ENCODE results near the gene EPHA5. TPM values are rescaled to one million over a fixed set of nuclear protein-coding genes. Genes with fewer than 3 reads are reported as not detected.

Gene EPHA5
- total RNA-seq, result not detected
- not detected for total RNA-seq (2013)
- 0 to 0.10 (median 0) reads per million in 29 experiments for total RNA-seq

DNA sequence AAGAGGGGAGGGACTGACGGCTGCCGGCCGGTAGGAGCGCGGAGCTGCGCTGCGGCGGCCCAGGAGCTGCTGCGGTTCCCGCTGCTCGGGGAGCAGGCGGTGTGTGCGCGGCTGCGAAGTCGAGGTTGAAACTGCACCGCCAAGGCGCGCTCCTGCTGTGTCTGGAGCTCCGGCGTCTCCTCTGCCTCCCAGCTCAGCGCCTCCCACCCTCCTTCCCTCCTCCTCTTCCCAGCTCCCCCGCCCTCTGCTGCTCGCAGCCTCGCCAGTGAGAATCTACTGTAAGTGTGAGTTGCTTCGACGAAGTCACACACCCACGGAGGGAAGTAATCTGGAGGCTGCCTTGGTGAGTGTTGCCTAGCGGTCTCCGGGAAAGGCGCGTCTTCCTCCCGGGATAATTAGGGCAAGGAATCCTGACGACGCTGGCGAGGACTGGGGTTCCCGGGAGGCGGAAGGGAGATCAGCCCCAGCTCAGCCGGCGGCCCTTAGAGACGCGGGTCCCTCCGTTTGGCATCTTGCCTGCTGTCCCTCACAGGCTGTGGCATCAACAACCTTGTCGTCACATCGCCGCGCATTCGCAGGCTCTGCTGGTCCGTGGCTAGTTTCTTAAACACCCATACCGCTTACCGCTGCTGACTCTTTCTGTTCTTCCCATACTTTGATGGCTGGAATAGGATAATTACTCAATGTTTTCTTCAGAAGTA lies at the start of gene EPHA5:
Gene EPHA5, minus strand, starts transcription at position 159 of the 701 bp plus-strand sequence. CDS start 747 bp downstream, outside the sequence.
- 4% methylated on average over 39 of the region's 51 CpGs for WGBS (ENCODE audit: insufficient coverage)
- Histone ChIP-seq H3K4me3 (ENCODE audit: control insufficient read depth in 1 of 2, extremely low read depth in 1 of 2, low read length in 1 of 2) (peak within 1 kb of the TSS in 1 of 2 donors; percentile 32), H3K36me3 (ENCODE audit: control insufficient read depth in 2 of 2, extremely low read depth in 1 of 2, insufficient read depth in 1 of 2, low read length in 1 of 2) (no peaks in the 10 kb centered on the region), H3K9me3 (no peaks in the 10 kb centered on the region), H3K4me1 (ENCODE audit: control insufficient read depth in 1 of 2, extremely low read depth in 1 of 2, insufficient read depth in 2 of 2, low read length in 2 of 2) (no peaks in the 10 kb centered on the region), H3K27me3 (replicated peaks in 1 of 2; ENCODE audit: control insufficient read depth in 2 of 2, extremely low read depth in 1 of 2, insufficient read depth in 2 of 2, low read length in 1 of 2) (peaks cover 27 to 30% of the 10 kb centered on the region in 2 experiments), H3K27ac (ENCODE audit: low read length) (no peak within 1 kb of the TSS)
- Mint-ChIP-seq H3K27ac (no peak within 1 kb of the TSS), H3K9me3 (peaks cover 0 to 7% (median 4%) of the 10 kb centered on the region in 3 donors), H3K36me3 (no peaks in the 10 kb centered on the region), H3K4me1 (peaks cover 0 to 4% (median 3%) of the 10 kb centered on the region in 3 donors), H3K4me3 (peak within 1 kb of the TSS in 1 of 3 donors; percentile 18), H3K27me3 (peaks cover 34 to 39% of the 10 kb centered on the region in 2 donors)
- peak in 1 of 4 experiments; percentile 20 for ATAC-seq (replicated peaks in 1 of 4)
- CTCF ChIA-PET, result no interaction called here
- DNase-seq, result no peak
- POLR2A ChIA-PET, result no interaction called here

DNA sequence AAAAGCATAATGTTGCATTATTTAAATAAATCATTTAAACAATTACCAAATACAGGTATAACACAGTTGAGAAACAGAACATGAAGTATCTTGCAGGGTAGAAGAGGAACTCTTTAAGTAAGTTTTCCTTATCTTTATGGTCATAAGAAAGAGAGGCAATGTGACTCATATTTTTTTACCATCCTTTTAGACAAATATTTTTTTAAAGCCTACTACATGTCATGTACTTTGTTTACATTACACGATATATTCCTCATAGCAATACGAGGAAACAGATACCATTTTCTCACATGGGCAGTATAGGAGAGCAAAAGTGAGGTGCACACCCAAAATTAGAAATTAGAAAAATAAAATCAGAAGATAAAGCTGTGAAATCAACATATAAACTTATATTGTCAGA lies 49.3 kb upstream of the EPHA5 start:
- Mint-ChIP-seq H3K36me3 (no peaks in the 10 kb centered on the region), H3K4me3 (no peak overlapping the region), H3K4me1 (no peaks in the 10 kb centered on the region), H3K27ac (no peak overlapping the region), H3K27me3 (no peaks in the 10 kb centered on the region), H3K9me3 (peaks cover 0 to 16% (median 3%) of the 10 kb centered on the region in 3 donors)
- no peak for ATAC-seq (replicated peaks in 1 of 4)
- Histone ChIP-seq H3K4me1 (ENCODE audit: control insufficient read depth in 1 of 2, extremely low read depth in 1 of 2, insufficient read depth in 2 of 2, low read length in 2 of 2) (no peaks in the 10 kb centered on the region), H3K4me3 (ENCODE audit: control insufficient read depth in 1 of 2, extremely low read depth in 1 of 2, low read length in 1 of 2) (no peak overlapping the region), H3K36me3 (ENCODE audit: control insufficient read depth in 2 of 2, extremely low read depth in 1 of 2, insufficient read depth in 1 of 2, low read length in 1 of 2) (no peaks in the 10 kb centered on the region), H3K27ac (ENCODE audit: low read length) (no peak overlapping the region), H3K27me3 (replicated peaks in 1 of 2; ENCODE audit: control insufficient read depth in 2 of 2, extremely low read depth in 1 of 2, insufficient read depth in 2 of 2, low read length in 1 of 2) (no peaks in the 10 kb centered on the region), H3K9me3 (no peaks in the 10 kb centered on the region)
- WGBS (ENCODE audit: insufficient coverage), result no CpG with 5 or more reads among the region's 2 CpGs
- DNase-seq, result no peak
- ChIA-PET POLR2A (no interaction called here), CTCF (no interaction called here)

DNA sequence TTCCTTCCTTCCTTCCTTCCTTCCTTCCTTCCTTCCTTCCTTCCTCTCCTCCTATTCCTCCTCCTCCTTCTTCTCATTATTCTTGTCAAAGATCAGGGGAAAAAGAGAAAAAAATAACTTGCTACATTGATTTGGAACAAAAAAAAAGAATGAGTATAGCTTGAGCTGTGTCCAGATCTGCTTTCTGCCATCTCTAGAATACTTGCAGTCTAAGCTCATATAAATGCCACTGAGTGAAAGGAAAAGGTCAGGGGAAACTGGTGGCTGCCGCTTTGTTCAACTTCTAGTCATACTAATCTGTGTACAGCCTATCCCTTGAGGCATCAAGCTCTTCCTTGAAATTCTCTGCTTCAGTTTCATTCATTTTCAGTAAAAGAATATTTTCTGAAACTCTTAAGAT lies 28.3 kb upstream of the EPHA5 start:
- H3K27me3 ChIP-seq (replicated peaks in 1 of 2; ENCODE audit: control insufficient read depth in 2 of 2, extremely low read depth in 1 of 2, insufficient read depth in 2 of 2, low read length in 1 of 2), result no peaks in the 10 kb centered on the region
- no CpG with 5 or more reads among the region's 1 CpG for WGBS (ENCODE audit: insufficient coverage)
- no peaks in the 10 kb centered on the region for H3K9me3 ChIP-seq
- Mint-ChIP-seq H3K36me3 (no peaks in the 10 kb centered on the region), H3K27ac (no peak overlapping the region), H3K9me3 (peaks cover 0 to 8% (median 7%) of the 10 kb centered on the region in 3 donors), H3K27me3 (no peaks in the 10 kb centered on the region), H3K4me3 (no peak overlapping the region), H3K4me1 (no peaks in the 10 kb centered on the region)
- POLR2A ChIA-PET, result interaction anchor here in 1 of 2 donors (0.6 to 0.7 kb wide), 2 partner anchors 139 to 159 kb away, joined by 3 to 4 read pairs; no protein-coding TSS in a partner anchor
- CTCF ChIA-PET, result no interaction called here
- no peaks in the 10 kb centered on the region for H3K4me1 ChIP-seq (ENCODE audit: control insufficient read depth in 1 of 2, extremely low read depth in 1 of 2, insufficient read depth in 2 of 2, low read length in 2 of 2)
- no peak for DNase-seq
- ATAC-seq (replicated peaks in 1 of 4), result no peak
- H3K4me3 ChIP-seq (ENCODE audit: control insufficient read depth in 1 of 2, extremely low read depth in 1 of 2, low read length in 1 of 2), result no peak overlapping the region
- no peak overlapping the region for H3K27ac ChIP-seq (ENCODE audit: low read length)
- H3K36me3 ChIP-seq (ENCODE audit: control insufficient read depth in 2 of 2, extremely low read depth in 1 of 2, insufficient read depth in 1 of 2, low read length in 1 of 2), result no peaks in the 10 kb centered on the region

DNA sequence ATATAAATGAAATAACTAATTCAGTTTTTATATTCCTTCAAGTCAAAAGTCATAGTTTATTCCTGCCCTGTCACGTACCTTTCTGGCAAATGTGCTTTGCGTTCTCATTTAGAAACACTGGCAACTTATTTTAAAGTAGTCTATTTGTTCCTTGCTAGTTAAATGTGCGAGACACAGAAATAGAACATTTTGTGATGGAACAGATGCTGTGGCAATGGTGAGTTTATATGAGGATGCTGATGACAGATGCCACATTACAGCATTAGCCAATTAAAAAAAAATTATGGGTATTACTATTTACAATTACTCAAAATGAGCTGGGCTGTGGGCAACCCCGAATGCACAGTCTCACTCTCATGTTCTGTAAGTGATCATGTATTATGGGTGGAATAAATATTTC lies 26.1 kb upstream of the EPHA5 start:
- Mint-ChIP-seq H3K27me3 (no peaks in the 10 kb centered on the region), H3K9me3 (peaks cover 0 to 6% (median 3%) of the 10 kb centered on the region in 3 donors), H3K27ac (no peak overlapping the region), H3K4me3 (no peak overlapping the region), H3K4me1 (no peaks in the 10 kb centered on the region), H3K36me3 (no peaks in the 10 kb centered on the region)
- 60% methylated on average over 1 of the region's 4 CpGs for WGBS (ENCODE audit: insufficient coverage)
- H3K36me3 ChIP-seq (ENCODE audit: control insufficient read depth in 2 of 2, extremely low read depth in 1 of 2, insufficient read depth in 1 of 2, low read length in 1 of 2), result no peaks in the 10 kb centered on the region
- CTCF ChIA-PET, result no interaction called here
- H3K9me3 ChIP-seq, result no peaks in the 10 kb centered on the region
- POLR2A ChIA-PET, result no interaction called here
- no peaks in the 10 kb centered on the region for H3K27me3 ChIP-seq (replicated peaks in 1 of 2; ENCODE audit: control insufficient read depth in 2 of 2, extremely low read depth in 1 of 2, insufficient read depth in 2 of 2, low read length in 1 of 2)
- no peak overlapping the region for H3K27ac ChIP-seq (ENCODE audit: low read length)
- H3K4me3 ChIP-seq (ENCODE audit: control insufficient read depth in 1 of 2, extremely low read depth in 1 of 2, low read length in 1 of 2), result no peak overlapping the region
- no peaks in the 10 kb centered on the region for H3K4me1 ChIP-seq (ENCODE audit: control insufficient read depth in 1 of 2, extremely low read depth in 1 of 2, insufficient read depth in 2 of 2, low read length in 2 of 2)
- ATAC-seq (replicated peaks in 1 of 4) (no peak), DNase-seq (no peak)

DNA sequence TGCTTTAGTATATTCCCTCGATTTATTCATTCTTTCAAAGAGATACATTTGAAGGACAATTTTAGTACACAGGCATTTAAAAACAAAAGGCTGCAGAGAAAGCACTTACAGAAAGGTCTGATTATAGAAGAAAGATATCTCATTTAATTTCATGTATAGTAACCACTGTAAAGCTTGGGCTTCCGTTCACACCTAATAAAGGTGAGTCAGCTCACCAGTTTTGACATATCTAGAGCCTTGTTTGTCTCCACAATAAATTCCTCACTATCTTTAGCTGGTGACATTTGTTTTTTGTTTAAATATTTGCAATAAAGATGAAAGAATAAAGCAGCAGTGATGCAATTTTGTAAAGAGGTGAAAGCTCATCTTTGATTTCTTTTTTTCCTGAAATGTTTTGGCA lies 1.1 kb upstream of the EPHA5 start:
- no peak overlapping the region for H3K4me3 ChIP-seq (ENCODE audit: control insufficient read depth in 1 of 2, extremely low read depth in 1 of 2, low read length in 1 of 2)
- H3K36me3 ChIP-seq (ENCODE audit: control insufficient read depth in 2 of 2, extremely low read depth in 1 of 2, insufficient read depth in 1 of 2, low read length in 1 of 2), result no peaks in the 10 kb centered on the region
- Mint-ChIP-seq H3K4me3 (no peak overlapping the region), H3K27ac (no peak overlapping the region), H3K27me3 (peaks cover 34 to 39% of the 10 kb centered on the region in 2 donors), H3K4me1 (peaks cover 0 to 4% (median 3%) of the 10 kb centered on the region in 3 donors), H3K9me3 (peaks cover 0 to 7% (median 4%) of the 10 kb centered on the region in 3 donors), H3K36me3 (no peaks in the 10 kb centered on the region)
- H3K27me3 ChIP-seq (replicated peaks in 1 of 2; ENCODE audit: control insufficient read depth in 2 of 2, extremely low read depth in 1 of 2, insufficient read depth in 2 of 2, low read length in 1 of 2), result peaks cover 27 to 30% of the 10 kb centered on the region in 2 experiments
- ATAC-seq (replicated peaks in 1 of 4) (no peak), DNase-seq (no peak)
- WGBS (ENCODE audit: insufficient coverage), result no CpG with 5 or more reads among the region's 2 CpGs
- H3K9me3 ChIP-seq, result no peaks in the 10 kb centered on the region
- no peak overlapping the region for H3K27ac ChIP-seq (ENCODE audit: low read length)
- no peaks in the 10 kb centered on the region for H3K4me1 ChIP-seq (ENCODE audit: control insufficient read depth in 1 of 2, extremely low read depth in 1 of 2, insufficient read depth in 2 of 2, low read length in 2 of 2)
- ChIA-PET CTCF (no interaction called here), POLR2A (no interaction called here)

DNA sequence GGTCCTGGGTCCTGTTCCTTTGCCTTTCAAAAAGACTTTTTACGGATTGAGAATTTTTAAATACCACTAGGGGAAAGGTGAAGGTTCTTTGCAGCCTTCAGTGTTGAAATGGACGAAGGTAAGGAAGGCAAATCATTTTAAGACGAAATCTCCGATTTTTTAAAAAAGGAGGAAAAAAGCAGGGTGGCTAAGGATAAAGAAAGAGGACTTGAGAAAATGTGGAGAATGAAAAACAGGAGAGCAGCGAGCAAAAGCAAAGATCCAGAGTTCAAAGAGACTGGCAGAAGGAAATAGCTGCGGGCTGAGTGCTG lies 314 bp downstream of the EPHA5 start:
- Histone ChIP-seq H3K36me3 (ENCODE audit: control insufficient read depth in 2 of 2, extremely low read depth in 1 of 2, insufficient read depth in 1 of 2, low read length in 1 of 2) (no peaks in the 10 kb centered on the region), H3K27me3 (replicated peaks in 1 of 2; ENCODE audit: control insufficient read depth in 2 of 2, extremely low read depth in 1 of 2, insufficient read depth in 2 of 2, low read length in 1 of 2) (peaks cover 27 to 30% of the 10 kb centered on the region in 2 experiments), H3K4me3 (ENCODE audit: control insufficient read depth in 1 of 2, extremely low read depth in 1 of 2, low read length in 1 of 2) (peak overlapping the region in 1 of 2 donors; percentile 8), H3K27ac (ENCODE audit: low read length) (no peak overlapping the region), H3K9me3 (no peaks in the 10 kb centered on the region), H3K4me1 (ENCODE audit: control insufficient read depth in 1 of 2, extremely low read depth in 1 of 2, insufficient read depth in 2 of 2, low read length in 2 of 2) (no peaks in the 10 kb centered on the region)
- Mint-ChIP-seq H3K27me3 (peaks cover 34 to 39% of the 10 kb centered on the region in 2 donors), H3K9me3 (peaks cover 0 to 7% (median 4%) of the 10 kb centered on the region in 3 donors), H3K27ac (no peak overlapping the region), H3K4me1 (peaks cover 0 to 4% (median 3%) of the 10 kb centered on the region in 3 donors), H3K36me3 (no peaks in the 10 kb centered on the region), H3K4me3 (peak overlapping the region in 1 of 3 donors; percentile 18)
- 7% methylated on average over 5 of the region's 6 CpGs for WGBS (ENCODE audit: insufficient coverage)
- ChIA-PET CTCF (no interaction called here), POLR2A (no interaction called here)
- no peak for DNase-seq
- no peak for ATAC-seq (replicated peaks in 1 of 4)

All from T-cell (primary cell).